ENCODE results near the gene NBAS.

The NBAS gene

DNA sequence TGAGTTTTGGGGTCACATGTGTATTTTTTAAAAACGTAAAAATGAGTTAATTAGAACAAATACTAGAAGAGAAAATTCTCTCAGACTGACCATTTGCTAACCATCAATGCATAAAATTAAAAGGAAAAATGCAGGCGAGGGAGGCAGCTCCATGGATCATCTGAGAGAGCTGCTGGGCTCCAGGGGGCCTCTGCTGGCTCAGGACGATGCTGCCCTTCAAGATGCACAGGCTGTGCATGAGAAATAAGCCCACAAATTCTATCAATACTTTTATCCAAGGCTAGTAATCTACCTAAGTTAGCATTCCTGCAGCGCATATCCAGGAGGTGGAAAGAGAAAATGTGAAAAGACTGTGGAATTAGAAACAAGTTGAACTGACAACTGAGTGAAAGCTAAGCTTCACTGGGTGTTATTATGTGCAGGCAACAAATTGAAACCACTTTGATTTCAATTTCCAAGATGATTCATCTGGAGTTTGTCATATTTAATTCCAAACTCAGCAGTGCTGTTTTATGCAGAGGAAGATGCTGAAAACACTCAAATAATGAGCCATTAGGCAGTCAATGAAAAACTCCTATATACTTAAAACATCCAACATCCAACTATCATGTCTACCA lies 261.1 kb downstream of the NBAS start:
- Histone ChIP-seq H3K4me1 (ENCODE audit: insufficient read depth, low read length) (no peaks in the 10 kb centered on the region), H3K36me3 (ENCODE audit: insufficient read depth, low read length) (peaks cover 15% of the 10 kb centered on the region), H2AFZ (ENCODE audit: low read depth, low read length) (no peak overlapping the region), H3K27me3 (ENCODE audit: insufficient read depth, low read length) (no peaks in the 10 kb centered on the region), H3K4me3 (ENCODE audit: low read length) (no peak overlapping the region), H3K9me3 (ENCODE audit: low read length) (no peaks in the 10 kb centered on the region)

DNA sequence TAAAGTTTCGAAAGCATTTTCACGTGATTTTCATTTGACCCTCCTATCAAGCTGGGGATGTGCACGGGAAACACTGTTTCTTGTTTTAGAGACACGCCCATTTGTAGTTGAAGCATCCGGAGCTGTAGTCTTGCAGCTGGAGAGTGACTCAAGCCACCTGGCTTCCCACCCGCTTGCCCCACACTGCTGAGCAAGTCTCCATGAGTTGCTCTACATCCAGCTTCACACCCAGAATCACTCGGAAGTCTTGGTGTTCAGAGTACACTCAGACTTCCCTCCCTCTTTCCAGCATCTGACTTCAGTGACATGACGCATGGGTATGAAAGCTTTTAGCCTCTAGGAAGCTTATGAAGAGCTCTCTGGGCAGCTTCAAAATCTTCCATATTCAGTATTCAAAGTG lies 262.4 kb downstream of the NBAS start:
- no peak overlapping the region for H2AFZ ChIP-seq (ENCODE audit: low read depth, low read length)
- no peak overlapping the region for H3K4me3 ChIP-seq (ENCODE audit: low read length)
- H3K36me3 ChIP-seq (ENCODE audit: insufficient read depth, low read length): peaks cover 15% of the 10 kb centered on the region
- H3K27me3 ChIP-seq (ENCODE audit: insufficient read depth, low read length): no peaks in the 10 kb centered on the region
- H3K9me3 ChIP-seq (ENCODE audit: low read length): no peaks in the 10 kb centered on the region
- H3K4me1 ChIP-seq (ENCODE audit: insufficient read depth, low read length): no peaks in the 10 kb centered on the region

DNA sequence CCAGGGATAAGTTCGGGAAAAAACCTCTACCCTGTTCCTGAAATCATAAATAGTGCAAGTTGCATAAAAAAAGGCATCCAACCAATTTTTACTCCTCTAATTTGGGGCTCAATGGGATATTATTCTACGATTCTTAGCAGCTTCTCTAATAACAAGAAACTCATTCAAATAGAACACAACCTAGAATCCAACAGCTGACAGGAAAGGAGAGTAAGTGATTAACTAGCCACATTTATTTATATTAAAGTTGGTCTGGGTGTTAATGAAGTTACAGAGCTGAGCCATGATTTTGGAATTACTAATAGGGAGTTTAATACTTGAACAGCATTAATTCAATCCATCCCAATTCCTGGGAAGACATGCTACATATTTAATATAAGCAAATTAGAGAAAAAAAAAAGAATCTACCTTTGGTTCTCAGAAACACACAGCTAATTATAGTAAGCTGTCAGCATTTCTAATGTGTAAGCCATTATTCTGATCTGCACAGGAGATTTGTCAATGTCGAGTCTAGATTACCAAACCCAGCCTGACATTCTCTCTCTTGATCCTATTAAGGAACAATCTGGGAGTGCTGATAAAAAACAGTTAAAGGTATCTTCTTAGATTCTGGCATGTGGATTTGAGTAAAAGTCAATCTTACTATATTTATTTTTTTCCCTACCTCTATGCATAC lies 267.7 kb downstream of the NBAS start:
- Histone ChIP-seq H3K36me3 (ENCODE audit: insufficient read depth, low read length) (peaks cover 20% of the 10 kb centered on the region), H3K4me3 (ENCODE audit: low read length) (no peak overlapping the region), H3K9me3 (ENCODE audit: low read length) (no peaks in the 10 kb centered on the region), H3K4me1 (ENCODE audit: insufficient read depth, low read length) (no peaks in the 10 kb centered on the region), H3K27me3 (ENCODE audit: insufficient read depth, low read length) (no peaks in the 10 kb centered on the region), H2AFZ (ENCODE audit: low read depth, low read length) (no peak overlapping the region)

DNA sequence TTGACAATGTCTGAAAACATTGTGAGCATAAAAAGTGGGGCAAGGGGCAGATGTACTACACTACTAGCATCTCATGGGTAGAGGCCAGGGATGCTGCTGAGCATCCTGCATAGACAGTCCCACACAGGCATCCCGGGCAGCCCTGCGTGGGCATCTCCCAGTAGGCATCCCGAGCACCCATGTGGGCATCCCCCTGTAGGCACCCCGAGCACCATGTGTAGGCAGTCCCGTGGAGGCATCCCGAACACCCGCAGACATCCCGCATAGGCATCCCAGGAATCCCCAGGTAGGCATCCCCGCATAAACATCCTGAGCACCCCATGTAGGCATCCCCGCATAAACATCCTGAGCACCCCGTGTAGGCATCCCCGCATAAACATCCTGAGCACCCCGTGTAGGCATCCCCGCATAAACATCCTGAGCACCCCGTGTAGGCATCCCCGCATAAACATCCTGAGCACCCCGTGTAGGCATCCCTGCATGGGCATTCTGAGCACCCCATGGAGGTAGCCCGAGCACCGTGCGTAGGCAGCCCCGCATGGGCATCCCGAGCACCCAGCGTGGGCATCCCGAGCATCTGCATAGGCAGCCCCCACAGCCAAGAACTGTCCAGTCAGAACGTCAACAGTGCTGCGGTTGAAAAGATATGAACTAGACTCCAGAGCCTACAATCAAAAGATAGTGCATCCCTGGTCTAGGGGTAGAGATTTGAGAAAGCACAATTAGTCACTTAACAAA lies 273.5 kb downstream of the NBAS start:
- Histone ChIP-seq H3K36me3 (ENCODE audit: insufficient read depth, low read length) (peaks cover 15% of the 10 kb centered on the region), H3K4me3 (ENCODE audit: low read length) (no peak overlapping the region), H3K27me3 (ENCODE audit: insufficient read depth, low read length) (no peaks in the 10 kb centered on the region), H3K4me1 (ENCODE audit: insufficient read depth, low read length) (no peaks in the 10 kb centered on the region), H3K9me3 (ENCODE audit: low read length) (no peaks in the 10 kb centered on the region), H2AFZ (ENCODE audit: low read depth, low read length) (no peak overlapping the region)

DNA sequence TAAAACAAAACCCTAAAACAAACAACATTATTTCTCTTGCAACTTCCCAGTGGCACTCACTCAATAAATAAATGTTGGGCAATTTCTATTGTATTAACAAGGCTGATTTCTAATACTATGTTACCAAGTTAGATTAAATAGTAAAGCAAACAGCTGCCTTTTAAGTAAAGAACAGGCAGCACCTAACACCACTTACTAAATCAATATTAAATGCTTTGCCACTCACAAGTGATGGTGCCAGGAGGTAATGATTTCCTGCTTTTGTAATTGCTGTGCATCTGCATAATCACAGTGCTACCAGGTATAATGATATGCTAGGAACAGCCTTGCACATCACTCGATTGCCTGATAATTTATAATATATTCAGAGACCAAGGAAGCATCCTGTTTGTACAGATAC lies 276.5 kb downstream of the NBAS start:
- Histone ChIP-seq H3K9me3 (ENCODE audit: low read length) (no peaks in the 10 kb centered on the region), H2AFZ (ENCODE audit: low read depth, low read length) (no peak overlapping the region), H3K4me3 (ENCODE audit: low read length) (no peak overlapping the region), H3K4me1 (ENCODE audit: insufficient read depth, low read length) (no peaks in the 10 kb centered on the region), H3K36me3 (ENCODE audit: insufficient read depth, low read length) (peaks cover 7% of the 10 kb centered on the region), H3K27me3 (ENCODE audit: insufficient read depth, low read length) (no peaks in the 10 kb centered on the region)

DNA sequence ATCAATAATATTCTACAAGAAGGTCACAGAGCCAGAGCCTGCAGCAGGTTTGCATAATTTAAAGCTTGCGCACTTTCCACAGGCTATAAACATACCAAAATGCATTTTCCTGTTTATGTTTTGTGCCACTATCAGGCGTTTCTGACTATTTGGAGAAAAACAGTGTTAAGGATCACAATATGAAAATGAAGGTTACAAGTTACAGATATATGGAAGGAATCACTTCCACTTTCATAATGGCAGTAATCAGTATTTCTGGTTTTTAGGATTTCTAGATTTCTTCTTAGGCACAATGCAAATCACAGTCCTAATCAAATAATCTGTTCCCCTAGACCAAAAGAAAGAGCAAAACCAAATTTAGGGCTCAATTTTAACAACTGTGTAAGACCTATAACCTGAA lies 279.5 kb downstream of the NBAS start:
- no peaks in the 10 kb centered on the region for H3K9me3 ChIP-seq (ENCODE audit: low read length)

DNA sequence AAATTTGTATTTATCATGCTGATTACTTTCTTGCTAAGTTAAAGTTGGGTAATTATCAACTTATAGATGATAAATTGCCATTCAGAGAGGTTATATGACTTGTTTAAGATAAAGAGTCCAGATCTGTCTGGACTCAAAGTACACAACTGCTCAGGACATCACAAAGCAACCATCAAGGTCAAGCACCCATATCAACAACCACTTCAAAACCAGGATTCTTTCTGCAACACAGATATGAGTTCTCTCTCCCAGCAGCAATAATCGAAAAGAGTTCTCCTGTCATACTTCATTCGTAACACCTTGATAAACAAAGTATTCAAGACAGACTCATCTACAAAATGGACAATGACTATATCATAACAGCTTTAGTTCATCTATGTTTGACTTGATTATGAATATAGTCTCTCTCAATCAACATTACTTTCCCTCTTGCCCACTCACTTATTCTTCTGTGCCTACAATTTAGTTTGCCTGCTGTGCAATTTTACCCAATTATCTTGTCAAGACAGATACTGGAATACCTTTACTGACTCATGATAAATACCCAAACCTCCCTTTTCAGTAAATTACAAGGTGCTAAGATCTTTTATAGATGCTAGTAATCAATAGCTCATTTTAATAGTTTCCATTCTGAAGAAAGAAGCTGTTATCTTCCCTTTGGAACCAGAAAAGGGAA lies 281.8 kb downstream of the NBAS start:
- Histone ChIP-seq H3K27me3 (ENCODE audit: insufficient read depth, low read length) (no peaks in the 10 kb centered on the region), H3K9me3 (ENCODE audit: low read length) (no peaks in the 10 kb centered on the region), H2AFZ (ENCODE audit: low read depth, low read length) (no peak overlapping the region), H3K4me1 (ENCODE audit: insufficient read depth, low read length) (no peaks in the 10 kb centered on the region), H3K36me3 (ENCODE audit: insufficient read depth, low read length) (peaks cover 11% of the 10 kb centered on the region), H3K4me3 (ENCODE audit: low read length) (no peak overlapping the region)

More for the DNA sequence above, 279.5 kb downstream of the NBAS start:
- Histone ChIP-seq H3K27me3 (ENCODE audit: insufficient read depth, low read length) (no peaks in the 10 kb centered on the region), H3K4me3 (ENCODE audit: low read length) (no peak overlapping the region), H2AFZ (ENCODE audit: low read depth, low read length) (no peak overlapping the region), H3K4me1 (ENCODE audit: insufficient read depth, low read length) (no peaks in the 10 kb centered on the region), H3K36me3 (ENCODE audit: insufficient read depth, low read length) (peaks cover 4% of the 10 kb centered on the region)

DNA sequence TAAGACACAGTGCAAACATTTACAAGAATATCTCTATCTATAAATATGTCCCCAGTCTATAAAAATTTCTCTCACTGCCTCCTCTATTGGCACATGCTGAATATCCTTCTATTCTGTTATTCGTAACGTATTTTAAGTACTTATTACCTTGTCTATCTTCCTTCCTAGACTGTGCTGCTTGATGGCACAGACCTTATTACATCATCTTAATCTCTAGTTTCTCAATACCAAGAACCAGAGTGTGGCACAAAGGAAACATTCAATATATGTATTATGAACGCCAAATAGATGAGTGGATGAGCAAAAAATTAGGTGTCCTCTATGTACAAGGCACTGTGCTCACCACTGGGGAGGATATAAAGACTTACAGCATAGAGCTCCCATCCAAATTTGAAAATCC lies 282.8 kb downstream of the NBAS start:
- H3K36me3 ChIP-seq (ENCODE audit: insufficient read depth, low read length): peaks cover 14% of the 10 kb centered on the region
- no peaks in the 10 kb centered on the region for H3K27me3 ChIP-seq (ENCODE audit: insufficient read depth, low read length)
- H3K4me3 ChIP-seq (ENCODE audit: low read length): no peak overlapping the region

DNA sequence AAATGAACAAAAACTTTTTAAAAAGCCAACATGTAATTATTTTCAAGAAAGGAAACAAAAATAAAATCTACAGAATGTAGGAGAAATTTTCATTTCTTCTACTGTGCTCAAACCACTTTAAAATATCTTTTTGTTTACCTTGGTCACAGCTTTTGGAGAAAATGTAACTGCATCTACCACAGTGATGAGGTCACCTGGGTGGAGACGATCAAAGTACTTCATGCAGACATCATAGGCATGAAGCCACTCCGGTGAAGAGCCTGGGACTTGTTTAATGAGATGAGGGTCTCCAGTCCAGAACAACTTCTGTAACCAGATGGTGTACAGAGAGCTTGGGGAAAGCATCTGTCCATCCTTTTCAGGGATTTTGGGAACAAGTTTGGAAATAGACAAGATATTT lies 285.8 kb downstream of the NBAS start:
- H3K4me1 ChIP-seq (ENCODE audit: insufficient read depth, low read length): no peaks in the 10 kb centered on the region
- no peak overlapping the region for H3K4me3 ChIP-seq (ENCODE audit: low read length)
- H3K27me3 ChIP-seq (ENCODE audit: insufficient read depth, low read length): no peaks in the 10 kb centered on the region
- no peak overlapping the region for H2AFZ ChIP-seq (ENCODE audit: low read depth, low read length)
- peaks cover 14% of the 10 kb centered on the region for H3K36me3 ChIP-seq (ENCODE audit: insufficient read depth, low read length)
- H3K9me3 ChIP-seq (ENCODE audit: low read length): no peaks in the 10 kb centered on the region

More for the DNA sequence above, 282.8 kb downstream of the NBAS start:
- Histone ChIP-seq H2AFZ (ENCODE audit: low read depth, low read length) (no peak overlapping the region), H3K4me1 (ENCODE audit: insufficient read depth, low read length) (no peaks in the 10 kb centered on the region), H3K9me3 (ENCODE audit: low read length) (no peaks in the 10 kb centered on the region)

DNA sequence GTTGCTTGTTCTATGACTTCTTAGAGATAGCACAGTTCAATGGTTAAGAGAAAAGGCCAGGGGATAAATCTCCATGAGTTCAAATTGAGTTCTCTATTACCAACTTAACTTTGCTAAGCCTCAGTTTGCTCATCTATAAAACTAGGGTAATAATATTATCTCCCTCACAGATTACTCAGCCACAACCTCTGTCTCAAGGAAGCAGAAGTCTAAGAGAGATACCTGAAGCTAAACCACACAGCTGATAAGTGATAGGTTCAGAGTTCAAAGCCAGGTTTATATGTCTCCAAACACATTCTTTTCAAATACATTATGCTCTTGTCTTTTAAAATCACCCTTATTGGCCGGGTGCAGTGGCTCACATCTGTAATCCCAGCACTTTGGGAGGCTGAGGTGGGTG lies 287.7 kb downstream of the NBAS start:
- Histone ChIP-seq H2AFZ (ENCODE audit: low read depth, low read length) (no peak overlapping the region), H3K9me3 (ENCODE audit: low read length) (no peaks in the 10 kb centered on the region), H3K4me1 (ENCODE audit: insufficient read depth, low read length) (no peaks in the 10 kb centered on the region)

DNA sequence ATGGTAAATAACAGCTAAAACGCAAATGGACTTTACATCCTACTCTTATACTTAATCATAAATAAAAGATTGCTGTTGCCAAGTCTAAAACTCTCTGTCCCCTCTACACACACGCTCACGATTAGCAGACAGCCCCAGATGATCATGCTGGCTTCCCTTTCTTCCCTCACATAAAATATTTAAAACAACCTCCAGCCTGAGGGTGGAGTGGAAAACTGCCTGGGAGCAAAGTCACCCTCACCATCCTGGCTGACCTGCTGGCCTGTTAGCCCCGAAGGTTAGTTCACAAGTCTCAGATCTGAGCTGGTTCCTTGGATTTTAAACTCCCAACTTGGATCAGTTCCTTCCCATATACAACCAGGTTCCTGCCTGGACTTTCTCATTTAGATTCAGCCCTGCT lies 288.2 kb downstream of the NBAS start:
- no peaks in the 10 kb centered on the region for H3K4me1 ChIP-seq (ENCODE audit: insufficient read depth, low read length)
- no peaks in the 10 kb centered on the region for H3K27me3 ChIP-seq (ENCODE audit: insufficient read depth, low read length)
- H2AFZ ChIP-seq (ENCODE audit: low read depth, low read length): no peak overlapping the region
- H3K36me3 ChIP-seq (ENCODE audit: insufficient read depth, low read length): peaks cover 14% of the 10 kb centered on the region
- no peaks in the 10 kb centered on the region for H3K9me3 ChIP-seq (ENCODE audit: low read length)
- no peak overlapping the region for H3K4me3 ChIP-seq (ENCODE audit: low read length)

More for the DNA sequence above, 287.7 kb downstream of the NBAS start:
- H3K4me3 ChIP-seq (ENCODE audit: low read length): no peak overlapping the region
- H3K27me3 ChIP-seq (ENCODE audit: insufficient read depth, low read length): no peaks in the 10 kb centered on the region
- H3K36me3 ChIP-seq (ENCODE audit: insufficient read depth, low read length): peaks cover 14% of the 10 kb centered on the region

DNA sequence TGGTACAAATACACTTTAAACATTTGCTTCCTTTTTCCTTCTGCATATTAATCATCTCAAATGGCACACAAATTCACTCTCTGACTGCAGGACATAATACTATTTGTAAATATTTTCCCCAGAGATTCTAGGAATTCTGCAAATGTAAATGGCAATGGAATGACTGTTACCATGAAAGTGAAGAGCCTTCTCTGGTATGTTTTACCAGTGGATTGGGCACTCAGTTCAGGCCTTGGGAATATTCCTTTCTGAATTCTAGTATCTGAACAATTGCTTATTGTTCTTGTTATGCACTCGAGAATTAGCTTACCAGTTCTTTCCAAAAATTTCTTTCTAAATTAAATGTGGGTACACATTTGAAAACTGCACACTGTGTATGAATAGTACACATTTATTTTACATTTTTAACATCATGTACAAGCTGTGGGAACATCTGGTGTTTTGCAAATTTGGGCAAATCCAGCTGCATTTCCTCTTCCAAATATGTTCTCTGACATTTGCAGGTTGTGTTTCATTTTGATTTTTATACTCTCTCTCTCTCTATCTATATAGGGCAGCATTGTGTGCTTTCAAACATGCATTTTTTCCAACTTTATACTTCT lies 289.1 kb downstream of the NBAS start:
- H3K4me1 ChIP-seq (ENCODE audit: insufficient read depth, low read length): no peaks in the 10 kb centered on the region
- no peaks in the 10 kb centered on the region for H3K27me3 ChIP-seq (ENCODE audit: insufficient read depth, low read length)
- H3K9me3 ChIP-seq (ENCODE audit: low read length): no peaks in the 10 kb centered on the region
- no peak overlapping the region for H3K4me3 ChIP-seq (ENCODE audit: low read length)
- H2AFZ ChIP-seq (ENCODE audit: low read depth, low read length): no peak overlapping the region
- H3K36me3 ChIP-seq (ENCODE audit: insufficient read depth, low read length): peaks cover 14% of the 10 kb centered on the region

DNA sequence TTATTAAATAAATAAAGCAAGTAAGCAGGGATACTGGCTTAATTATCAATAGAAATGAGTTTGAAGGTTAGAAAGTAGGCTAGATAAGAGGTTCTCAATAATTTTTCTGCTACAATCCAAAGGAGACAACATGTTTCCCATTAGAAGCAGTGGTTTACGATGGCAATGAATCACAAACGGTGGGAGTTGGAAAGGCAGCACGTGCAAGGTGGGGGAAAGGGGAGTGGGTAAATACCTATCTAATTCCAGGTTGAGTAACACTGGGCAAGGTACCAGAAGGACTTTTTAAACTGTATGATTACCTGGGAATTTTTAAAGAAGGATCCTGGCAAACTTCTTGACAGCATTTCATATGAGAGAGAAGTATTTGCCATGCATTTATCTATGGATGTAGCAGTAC lies 289.9 kb downstream of the NBAS start:
- Histone ChIP-seq H3K36me3 (ENCODE audit: insufficient read depth, low read length) (peaks cover 14% of the 10 kb centered on the region), H2AFZ (ENCODE audit: low read depth, low read length) (no peak overlapping the region), H3K4me3 (ENCODE audit: low read length) (no peak overlapping the region), H3K9me3 (ENCODE audit: low read length) (no peaks in the 10 kb centered on the region), H3K27me3 (ENCODE audit: insufficient read depth, low read length) (no peaks in the 10 kb centered on the region), H3K4me1 (ENCODE audit: insufficient read depth, low read length) (no peaks in the 10 kb centered on the region)
